GM23338 (cell line): ENCODE measurements around the gene MCM3AP. TPM values are rescaled to one million over a fixed set of nuclear protein-coding genes. Genes with fewer than 3 reads are reported as not detected.

ENCODE experiments used
- ATAC-seq: fragments of 200-7000 bp; cut with Tn5 transposase; 3 replicates; pipeline ENCODE4 v1.9.1; 2020
- DNase-seq: peaks from one replicate; pipeline ENCODE4 v3.0.0-alpha.2; 2015; ENCODE audit warnings: low spot score
- H2AFZ ChIP-seq: fragments of 200-600 bp; sonication (generic); 2 replicates; pipeline ENCODE4 v1.8.0; 2016; ENCODE audit warnings: antibody characterized with exemption, mild to moderate bottlenecking, moderate library complexity
- H3F3A ChIP-seq: fragments of 200-600 bp; sonication (generic); replicated peaks from 2 replicates; pipeline ENCODE4 v1.8.0; 2017; ENCODE audit warnings: antibody characterized with exemption, mixed run types, low read depth
- H3K27ac ChIP-seq: fragments of 200-600 bp; sonication (generic); 2 replicates; pipeline ENCODE4 v1.6.1; 2016; ENCODE audit warnings: low read depth
- H3K27me3 ChIP-seq: fragments of 200-600 bp; sonication (generic); 2 replicates; pipeline ENCODE4 v1.8.0; 2016; ENCODE audit warnings: mild to moderate bottlenecking, mixed run types, moderate library complexity; ENCODE audit not compliant: insufficient read depth
- H3K36me3 ChIP-seq: fragments of 200-600 bp; sonication (generic); 2 replicates; pipeline ENCODE4 v1.8.0; 2016; ENCODE audit warnings: mild to moderate bottlenecking; ENCODE audit not compliant: insufficient read depth
- H3K4me1 ChIP-seq: fragments of 200-600 bp; sonication (generic); 2 replicates; pipeline ENCODE4 v1.8.0; 2016; ENCODE audit warnings: mild to moderate bottlenecking, moderate library complexity; ENCODE audit not compliant: insufficient read depth
- H3K4me2 ChIP-seq: fragments of 200-600 bp; sonication (generic); 2 replicates; pipeline ENCODE4 v1.7.1; 2017; ENCODE audit warnings: mixed run types
- H3K4me3 ChIP-seq: fragments of 200-600 bp; sonication (generic); 2 replicates; pipeline ENCODE4 v1.6.1; 2016; ENCODE audit warnings: mixed run types
- H3K79me2 ChIP-seq: fragments of 200-600 bp; sonication (generic); replicated peaks from 2 replicates; pipeline ENCODE4 v1.8.0; 2017; ENCODE audit warnings: mild to moderate bottlenecking; ENCODE audit not compliant: insufficient read depth
- H3K9me2 ChIP-seq: fragments of 200-600 bp; sonication (generic); 2 replicates; pipeline ENCODE4 v1.8.0; 2017; ENCODE audit not compliant: insufficient read depth
- H4K20me1 ChIP-seq: fragments of 200-600 bp; sonication (generic); replicated peaks from 2 replicates; pipeline ENCODE4 v1.8.0; 2017; ENCODE audit warnings: mild to moderate bottlenecking; ENCODE audit not compliant: insufficient read depth
- H3K27ac Mint-ChIP-seq: 2 replicates; pipeline ENCODE4 v1.8.0; 2020; ENCODE audit warnings: inconsistent platforms, mild to moderate bottlenecking, moderate library complexity, mixed read lengths
- H3K27me3 Mint-ChIP-seq: 3 replicates; pipeline ENCODE4 v1.8.0; 2022; ENCODE audit warnings: low read depth, mild to moderate bottlenecking, moderate library complexity, mixed read lengths, inconsistent platforms; ENCODE audit not compliant: insufficient read depth, poor library complexity
- H3K36me3 Mint-ChIP-seq: 3 replicates; pipeline ENCODE4 v1.8.0; 2021; ENCODE audit warnings: low read depth, mild to moderate bottlenecking, inconsistent platforms, moderate library complexity, mixed read lengths
- H3K4me1 Mint-ChIP-seq: 3 replicates; pipeline ENCODE4 v1.8.0; 2020; ENCODE audit warnings: mild to moderate bottlenecking, inconsistent platforms, mixed read lengths
- H3K4me3 Mint-ChIP-seq: 3 replicates; pipeline ENCODE4 v1.8.0; 2021; ENCODE audit warnings: moderate library complexity, mild to moderate bottlenecking, inconsistent platforms, mixed read lengths
- H3K9me3 Mint-ChIP-seq: 3 replicates; pipeline ENCODE4 v1.8.0; 2020; ENCODE audit warnings: moderate library complexity, mild to moderate bottlenecking, inconsistent platforms, mixed read lengths
- JUNB ChIP-seq: IDR thresholded peaks from one replicate; pipeline ENCODE4 v1.6.1; 2016; ENCODE audit warnings: antibody characterized with exemption; ENCODE audit not compliant: unreplicated experiment
- POLR2AphosphoS5 ChIP-seq: IDR thresholded peaks from 2 replicates; pipeline ENCODE4 v1.6.1; 2016; ENCODE audit warnings: antibody characterized with exemption, low read depth
- STAT1 ChIP-seq: IDR thresholded peaks from one replicate; pipeline ENCODE4 v1.6.1; 2016; ENCODE audit warnings: antibody characterized with exemption; ENCODE audit not compliant: unreplicated experiment
- polyA plus RNA-seq: library from polyadenylated mRNA; unstranded; fragments of >200 nt; fragmentation: Nextera tagmentation; extraction: Ambion mirVana; gene quantifications from 2 replicates; pipeline ENCODE4 v1.2.1, GENCODE V29; 2016
- total RNA-seq: library from RNA; depleted of rRNA; stranded (reverse); fragments of >200 nt; shearing (Covaris generic); gene quantifications from 2 replicates; pipeline ENCODE4 v1.2.3, GENCODE V29; 2014
- TF ChIP-seq, protein P1 (sequence below): fragments of 250-450 bp; sonication (Bioruptor Pico); IDR thresholded peaks from 2 replicates; pipeline ENCODE4 v1.5.0; 2020; ENCODE audit warnings: mild to moderate bottlenecking, moderate library complexity
- TF ChIP-seq, protein P2 (sequence below): IDR thresholded peaks from one replicate; pipeline ENCODE4 v1.6.1; 2018; ENCODE audit warnings: antibody characterized with exemption; ENCODE audit not compliant: unreplicated experiment
- TF ChIP-seq, protein P3 (sequence below): IDR thresholded peaks from 2 replicates; pipeline ENCODE4 v1.6.1; 2016; ENCODE audit warnings: antibody characterized with exemption

Gene MCM3AP
- total and polyA plus RNA-seq, 2 experiments from 2014 or later = 39.2 to 123 TPM

DNA sequence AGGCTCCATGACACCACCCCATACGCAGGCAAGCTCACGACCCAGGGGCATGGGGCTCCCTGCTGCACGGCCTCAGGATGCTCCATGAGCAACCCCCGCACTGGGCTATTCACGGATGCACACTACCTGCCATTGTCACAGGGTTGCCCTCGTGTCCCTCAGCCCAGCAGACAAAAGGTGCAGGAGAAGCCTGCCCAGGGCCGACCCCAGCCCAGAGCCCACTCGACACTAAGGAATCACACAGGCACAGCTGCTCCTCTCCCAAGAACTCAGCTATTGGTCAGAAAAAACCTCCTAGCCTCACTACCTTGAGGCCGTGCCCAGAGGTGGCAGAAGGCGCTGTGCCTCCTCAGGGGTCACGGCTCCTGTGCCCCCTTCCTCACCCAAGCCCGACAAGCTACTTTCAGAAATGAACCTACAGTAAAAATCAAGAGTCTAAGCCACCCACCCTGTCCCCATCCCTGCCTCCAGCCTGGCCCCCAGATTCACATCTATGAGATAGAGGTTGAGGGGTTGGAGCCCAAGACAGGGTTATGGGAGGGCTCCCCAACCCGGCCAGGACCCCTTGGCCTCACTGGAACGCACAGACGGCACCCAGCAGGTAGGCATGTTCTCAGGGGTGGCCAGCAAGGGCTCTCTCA, 94.8 kb downstream of the MCM3AP start:
- peaks cover 13% of the 10 kb centered on the region for H3K27me3 Mint-ChIP-seq
- H3K4me1 Mint-ChIP-seq = peaks cover 16% of the 10 kb centered on the region
- DNase-seq (no peak), ATAC-seq (no peak)
- Histone ChIP-seq H3K79me2 (no peaks in the 10 kb centered on the region), H3K4me1 (peaks cover 6% of the 10 kb centered on the region; the same call in 1 of the 2 replicates), H3F3A (peaks cover 9% of the 10 kb centered on the region), H3K4me2 (no peak overlapping the region), H3K36me3 (no peaks in the 10 kb centered on the region; the same call in 1 of the 2 replicates), H4K20me1 (peaks cover 3% of the 10 kb centered on the region; the same call in 1 of the 2 replicates), H3K27me3 (no peaks in the 10 kb centered on the region), H3K9me2 (no peaks in the 10 kb centered on the region), H3K27ac (no peak overlapping the region), H3K4me3 (no peak overlapping the region), H2AFZ (no peak overlapping the region)
- no peaks in the 10 kb centered on the region for H3K9me3 Mint-ChIP-seq
- peaks cover 46% of the 10 kb centered on the region for H3K36me3 Mint-ChIP-seq
- no peak overlapping the region for H3K4me3 Mint-ChIP-seq
- TF ChIP-seq JUNB = no peak
- TF ChIP-seq STAT1 = no peak
- TF ChIP-seq, protein P1, sequence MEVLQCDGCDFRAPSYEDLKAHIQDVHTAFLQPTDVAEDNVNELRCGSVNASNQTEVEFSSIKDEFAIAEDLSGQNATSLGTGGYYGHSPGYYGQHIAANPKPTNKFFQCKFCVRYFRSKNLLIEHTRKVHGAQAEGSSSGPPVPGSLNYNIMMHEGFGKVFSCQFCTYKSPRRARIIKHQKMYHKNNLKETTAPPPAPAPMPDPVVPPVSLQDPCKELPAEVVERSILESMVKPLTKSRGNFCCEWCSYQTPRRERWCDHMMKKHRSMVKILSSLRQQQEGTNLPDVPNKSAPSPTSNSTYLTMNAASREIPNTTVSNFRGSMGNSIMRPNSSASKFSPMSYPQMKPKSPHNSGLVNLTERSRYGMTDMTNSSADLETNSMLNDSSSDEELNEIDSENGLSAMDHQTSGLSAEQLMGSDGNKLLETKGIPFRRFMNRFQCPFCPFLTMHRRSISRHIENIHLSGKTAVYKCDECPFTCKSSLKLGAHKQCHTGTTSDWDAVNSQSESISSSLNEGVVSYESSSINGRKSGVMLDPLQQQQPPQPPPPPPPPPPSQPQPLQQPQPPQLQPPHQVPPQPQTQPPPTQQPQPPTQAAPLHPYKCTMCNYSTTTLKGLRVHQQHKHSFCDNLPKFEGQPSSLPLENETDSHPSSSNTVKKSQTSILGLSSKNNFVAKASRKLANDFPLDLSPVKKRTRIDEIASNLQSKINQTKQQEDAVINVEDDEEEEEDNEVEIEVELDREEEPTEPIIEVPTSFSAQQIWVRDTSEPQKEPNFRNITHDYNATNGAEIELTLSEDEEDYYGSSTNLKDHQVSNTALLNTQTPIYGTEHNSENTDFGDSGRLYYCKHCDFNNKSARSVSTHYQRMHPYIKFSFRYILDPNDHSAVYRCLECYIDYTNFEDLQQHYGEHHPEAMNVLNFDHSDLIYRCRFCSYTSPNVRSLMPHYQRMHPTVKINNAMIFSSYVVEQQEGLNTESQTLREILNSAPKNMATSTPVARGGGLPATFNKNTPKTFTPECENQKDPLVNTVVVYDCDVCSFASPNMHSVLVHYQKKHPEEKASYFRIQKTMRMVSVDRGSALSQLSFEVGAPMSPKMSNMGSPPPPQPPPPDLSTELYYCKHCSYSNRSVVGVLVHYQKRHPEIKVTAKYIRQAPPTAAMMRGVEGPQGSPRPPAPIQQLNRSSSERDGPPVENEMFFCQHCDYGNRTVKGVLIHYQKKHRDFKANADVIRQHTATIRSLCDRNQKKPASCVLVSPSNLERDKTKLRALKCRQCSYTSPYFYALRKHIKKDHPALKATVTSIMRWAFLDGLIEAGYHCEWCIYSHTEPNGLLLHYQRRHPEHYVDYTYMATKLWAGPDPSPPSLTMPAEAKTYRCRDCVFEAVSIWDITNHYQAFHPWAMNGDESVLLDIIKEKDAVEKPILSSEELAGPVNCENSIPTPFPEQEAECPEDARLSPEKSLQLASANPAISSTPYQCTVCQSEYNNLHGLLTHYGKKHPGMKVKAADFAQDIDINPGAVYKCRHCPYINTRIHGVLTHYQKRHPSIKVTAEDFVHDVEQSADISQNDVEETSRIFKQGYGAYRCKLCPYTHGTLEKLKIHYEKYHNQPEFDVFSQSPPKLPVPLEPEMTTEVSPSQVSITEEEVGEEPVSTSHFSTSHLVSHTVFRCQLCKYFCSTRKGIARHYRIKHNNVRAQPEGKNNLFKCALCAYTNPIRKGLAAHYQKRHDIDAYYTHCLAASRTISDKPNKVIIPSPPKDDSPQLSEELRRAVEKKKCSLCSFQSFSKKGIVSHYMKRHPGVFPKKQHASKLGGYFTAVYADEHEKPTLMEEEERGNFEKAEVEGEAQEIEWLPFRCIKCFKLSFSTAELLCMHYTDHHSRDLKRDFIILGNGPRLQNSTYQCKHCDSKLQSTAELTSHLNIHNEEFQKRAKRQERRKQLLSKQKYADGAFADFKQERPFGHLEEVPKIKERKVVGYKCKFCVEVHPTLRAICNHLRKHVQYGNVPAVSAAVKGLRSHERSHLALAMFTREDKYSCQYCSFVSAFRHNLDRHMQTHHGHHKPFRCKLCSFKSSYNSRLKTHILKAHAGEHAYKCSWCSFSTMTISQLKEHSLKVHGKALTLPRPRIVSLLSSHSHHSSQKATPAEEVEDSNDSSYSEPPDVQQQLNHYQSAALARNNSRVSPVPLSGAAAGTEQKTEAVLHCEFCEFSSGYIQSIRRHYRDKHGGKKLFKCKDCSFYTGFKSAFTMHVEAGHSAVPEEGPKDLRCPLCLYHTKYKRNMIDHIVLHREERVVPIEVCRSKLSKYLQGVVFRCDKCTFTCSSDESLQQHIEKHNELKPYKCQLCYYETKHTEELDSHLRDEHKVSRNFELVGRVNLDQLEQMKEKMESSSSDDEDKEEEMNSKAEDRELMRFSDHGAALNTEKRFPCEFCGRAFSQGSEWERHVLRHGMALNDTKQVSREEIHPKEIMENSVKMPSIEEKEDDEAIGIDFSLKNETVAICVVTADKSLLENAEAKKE = no peak
- TF ChIP-seq, protein P2, sequence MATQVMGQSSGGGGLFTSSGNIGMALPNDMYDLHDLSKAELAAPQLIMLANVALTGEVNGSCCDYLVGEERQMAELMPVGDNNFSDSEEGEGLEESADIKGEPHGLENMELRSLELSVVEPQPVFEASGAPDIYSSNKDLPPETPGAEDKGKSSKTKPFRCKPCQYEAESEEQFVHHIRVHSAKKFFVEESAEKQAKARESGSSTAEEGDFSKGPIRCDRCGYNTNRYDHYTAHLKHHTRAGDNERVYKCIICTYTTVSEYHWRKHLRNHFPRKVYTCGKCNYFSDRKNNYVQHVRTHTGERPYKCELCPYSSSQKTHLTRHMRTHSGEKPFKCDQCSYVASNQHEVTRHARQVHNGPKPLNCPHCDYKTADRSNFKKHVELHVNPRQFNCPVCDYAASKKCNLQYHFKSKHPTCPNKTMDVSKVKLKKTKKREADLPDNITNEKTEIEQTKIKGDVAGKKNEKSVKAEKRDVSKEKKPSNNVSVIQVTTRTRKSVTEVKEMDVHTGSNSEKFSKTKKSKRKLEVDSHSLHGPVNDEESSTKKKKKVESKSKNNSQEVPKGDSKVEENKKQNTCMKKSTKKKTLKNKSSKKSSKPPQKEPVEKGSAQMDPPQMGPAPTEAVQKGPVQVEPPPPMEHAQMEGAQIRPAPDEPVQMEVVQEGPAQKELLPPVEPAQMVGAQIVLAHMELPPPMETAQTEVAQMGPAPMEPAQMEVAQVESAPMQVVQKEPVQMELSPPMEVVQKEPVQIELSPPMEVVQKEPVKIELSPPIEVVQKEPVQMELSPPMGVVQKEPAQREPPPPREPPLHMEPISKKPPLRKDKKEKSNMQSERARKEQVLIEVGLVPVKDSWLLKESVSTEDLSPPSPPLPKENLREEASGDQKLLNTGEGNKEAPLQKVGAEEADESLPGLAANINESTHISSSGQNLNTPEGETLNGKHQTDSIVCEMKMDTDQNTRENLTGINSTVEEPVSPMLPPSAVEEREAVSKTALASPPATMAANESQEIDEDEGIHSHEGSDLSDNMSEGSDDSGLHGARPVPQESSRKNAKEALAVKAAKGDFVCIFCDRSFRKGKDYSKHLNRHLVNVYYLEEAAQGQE = no peak
- TF ChIP-seq, protein P3, sequence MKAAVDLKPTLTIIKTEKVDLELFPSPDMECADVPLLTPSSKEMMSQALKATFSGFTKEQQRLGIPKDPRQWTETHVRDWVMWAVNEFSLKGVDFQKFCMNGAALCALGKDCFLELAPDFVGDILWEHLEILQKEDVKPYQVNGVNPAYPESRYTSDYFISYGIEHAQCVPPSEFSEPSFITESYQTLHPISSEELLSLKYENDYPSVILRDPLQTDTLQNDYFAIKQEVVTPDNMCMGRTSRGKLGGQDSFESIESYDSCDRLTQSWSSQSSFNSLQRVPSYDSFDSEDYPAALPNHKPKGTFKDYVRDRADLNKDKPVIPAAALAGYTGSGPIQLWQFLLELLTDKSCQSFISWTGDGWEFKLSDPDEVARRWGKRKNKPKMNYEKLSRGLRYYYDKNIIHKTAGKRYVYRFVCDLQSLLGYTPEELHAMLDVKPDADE = no peak
- no peak for TF ChIP-seq POLR2AphosphoS5
- H3K27ac Mint-ChIP-seq = 0 out of 2 replicates have a peak overlapping the region, but pooled peaks have one; percentile 62
